ENCODE results near the gene NOP56. TPM values are rescaled to one million over a fixed set of nuclear protein-coding genes. Genes with fewer than 3 reads are reported as not detected.

Gene NOP56
- total and polyA plus RNA-seq, 4 donors = 34.2 to 63.7 (median 46.5) TPM

GRCh38 chr20:2691127-2691526 is 38.7 kb downstream of the NOP56 start:
- DNase-seq (ENCODE audit: low spot score) = no peak
- Histone ChIP-seq H3K27ac (ENCODE audit: low read depth in 1 of 2, low read length in 2 of 2) (no peak overlapping the region), H3K9ac (ENCODE audit: low read depth in 1 of 2, low read length in 2 of 2) (no peak overlapping the region), H3K4me1 (ENCODE audit: control insufficient read depth in 4 of 4, insufficient read depth in 4 of 4, low read length in 3 of 4) (peaks cover 4 to 7% (median 6%) of the 10 kb centered on the region in 4 donors), H3K36me3 (ENCODE audit: control insufficient read depth in 4 of 4, insufficient read depth in 3 of 4, low read depth in 1 of 4, low read length in 3 of 4) (no peaks in the 10 kb centered on the region), H3K9me3 (ENCODE audit: control insufficient read depth in 4 of 4, low read length in 3 of 4) (no peaks in the 10 kb centered on the region), H3K27me3 (ENCODE audit: control insufficient read depth in 4 of 4, insufficient read depth in 4 of 4, low read length in 3 of 4) (peaks cover 0 to 14% (median 0%) of the 10 kb centered on the region in 4 donors), H3K4me3 (ENCODE audit: low read depth in 1 of 3, low read length in 3 of 3) (no peak overlapping the region)
- no peak for TF ChIP-seq RXRA (IDR thresholded peaks at IDR 0.05)
- TF ChIP-seq ATF3 (IDR thresholded peaks at IDR 0.05) = no peak
- TF ChIP-seq EGR1 (IDR thresholded peaks at IDR 0.05; ENCODE audit: low read depth in 2 of 2) = no peak
- TF ChIP-seq SP1 (IDR thresholded peaks at IDR 0.05) = no peak
- no peak for TF ChIP-seq RAD21 (IDR thresholded peaks at IDR 0.05)
- 79% methylated on average over 8 of the region's 8 CpGs for WGBS

GRCh38 chr20:2691663-2692035 is 39.2 kb downstream of the NOP56 start:
- Histone ChIP-seq H3K27me3 (ENCODE audit: control insufficient read depth in 4 of 4, insufficient read depth in 4 of 4, low read length in 3 of 4) (peaks cover 0 to 14% (median 0%) of the 10 kb centered on the region in 4 donors), H3K9me3 (ENCODE audit: control insufficient read depth in 4 of 4, low read length in 3 of 4) (no peaks in the 10 kb centered on the region), H3K27ac (ENCODE audit: low read depth in 1 of 2, low read length in 2 of 2) (peak overlapping the region in 1 of 2 donors; percentile 16), H3K9ac (ENCODE audit: low read depth in 1 of 2, low read length in 2 of 2) (no peak overlapping the region), H3K36me3 (ENCODE audit: control insufficient read depth in 4 of 4, insufficient read depth in 3 of 4, low read depth in 1 of 4, low read length in 3 of 4) (no peaks in the 10 kb centered on the region), H3K4me3 (ENCODE audit: low read depth in 1 of 3, low read length in 3 of 3) (peak overlapping the region in 1 of 3 donors; percentile 67), H3K4me1 (ENCODE audit: control insufficient read depth in 4 of 4, insufficient read depth in 4 of 4, low read length in 3 of 4) (peaks cover 4 to 7% (median 6%) of the 10 kb centered on the region in 4 donors)
- no peak for TF ChIP-seq MAX (IDR thresholded peaks at IDR 0.05)
- TF ChIP-seq YY1 (IDR thresholded peaks at IDR 0.05) = no peak
- no peak for TF ChIP-seq TAF1 (conservative IDR thresholded peaks at IDR 0.05)
- no peak for TF ChIP-seq JUND (IDR thresholded peaks at IDR 0.05)
- no peak for TF ChIP-seq REST (IDR thresholded peaks at IDR 0.05)
- no peak for TF ChIP-seq SP1 (IDR thresholded peaks at IDR 0.05)
- no peak for TF ChIP-seq HNF4G (IDR thresholded peaks at IDR 0.05)
- TF ChIP-seq CTCF (IDR thresholded peaks at IDR 0.05; ENCODE audit: low read depth, low read length, missing input control) = no peak
- TF ChIP-seq HNF4A (conservative IDR thresholded peaks at IDR 0.05) = no peak
- TF ChIP-seq RAD21 (IDR thresholded peaks at IDR 0.05) = no peak
- no peak for TF ChIP-seq NR2F2 (IDR thresholded peaks at IDR 0.05)
- no peak for TF ChIP-seq ZBTB33 (IDR thresholded peaks at IDR 0.05)
- TF ChIP-seq FOXA1 (IDR thresholded peaks at IDR 0.05) = no peak
- TF ChIP-seq ATF3 (IDR thresholded peaks at IDR 0.05) = no peak
- no peak for TF ChIP-seq GABPA (IDR thresholded peaks at IDR 0.05 in 1 of 2, conservative IDR thresholded peaks at IDR 0.05 in 1 of 2)
- TF ChIP-seq EGR1 (IDR thresholded peaks at IDR 0.05; ENCODE audit: low read depth in 2 of 2) = no peak
- no peak for TF ChIP-seq FOXA2 (IDR thresholded peaks at IDR 0.05)
- TF ChIP-seq RXRA (IDR thresholded peaks at IDR 0.05) = no peak
- DNase-seq (ENCODE audit: low spot score) = no peak
- WGBS = 62% methylated on average over 10 of the region's 10 CpGs
